DMS 273 (cell line): ENCODE results near the gene TUBB.
"Not testable (repeated sequence)": the region's sequence is repeated elsewhere in the genome, so short reads cannot be mapped to it uniquely, and the experiment has no call there.

Source experiments
- DNase-seq: peaks from one replicate; lab custom pipeline; 2025; ENCODE audit not compliant: unreplicated experiment; lab: John Stamatoyannopoulos, UW

The TUBB gene

GRCh38 chr6:30757261-30757904, 37.2 kb downstream of the TUBB start:
- DNase-seq = no peak

DNA sequence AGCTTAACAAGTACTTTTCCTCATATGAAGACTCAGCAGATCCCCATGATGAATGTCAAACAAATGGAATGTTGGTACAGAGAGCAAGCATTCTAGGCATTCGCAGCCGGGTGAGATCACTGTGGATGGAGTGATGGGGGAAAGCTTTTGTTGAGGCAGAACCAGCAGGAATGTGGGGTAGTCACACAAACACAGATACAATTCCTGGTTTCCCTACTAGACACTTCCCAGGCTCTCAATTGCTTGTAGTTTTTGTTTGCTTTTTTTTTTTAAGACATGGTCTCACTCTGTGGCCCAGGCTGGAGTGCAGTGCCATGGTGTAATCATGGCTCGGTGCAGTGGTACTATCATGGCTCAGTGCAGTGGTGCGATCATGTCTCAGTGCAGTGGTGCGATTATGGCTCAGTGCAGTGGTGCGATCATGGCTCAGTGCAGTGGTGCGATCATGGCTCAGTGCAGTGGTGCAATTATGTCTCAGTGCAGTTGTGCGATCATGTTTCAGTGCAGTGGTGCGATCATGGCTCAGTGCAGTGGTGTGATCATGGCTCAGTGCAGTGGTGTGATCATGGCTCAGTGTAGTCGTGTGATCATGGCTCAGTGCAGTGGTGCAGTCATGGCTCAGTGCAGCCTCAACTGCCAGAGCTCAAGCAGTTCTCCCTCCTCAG, 39.6 kb downstream of the TUBB start:
- no peak for DNase-seq

DNA sequence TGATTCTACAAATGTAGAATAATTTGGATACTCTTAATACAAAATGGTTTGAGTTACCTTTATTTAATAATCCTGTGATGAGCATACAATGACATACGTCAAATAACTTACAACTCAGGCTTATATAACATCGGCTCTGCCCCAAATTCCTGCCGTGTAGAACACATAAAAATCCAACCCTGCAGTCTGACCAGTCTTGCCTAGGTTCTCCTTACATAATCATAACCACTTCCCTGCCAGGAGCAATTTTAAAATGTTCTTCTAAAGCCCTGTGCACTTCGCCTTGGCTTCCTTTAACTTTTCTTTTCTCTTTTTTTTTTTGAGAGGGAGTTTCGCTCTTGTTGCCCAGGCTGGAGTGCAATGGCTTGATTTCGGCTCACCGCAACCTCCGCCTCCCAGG, 40.4 kb downstream of the TUBB start:
- DNase-seq = no peak

- no peak for DNase-seq
Measured at GRCh38 chr6:30761791-30762429, 41.8 kb downstream of the TUBB start.

DNA sequence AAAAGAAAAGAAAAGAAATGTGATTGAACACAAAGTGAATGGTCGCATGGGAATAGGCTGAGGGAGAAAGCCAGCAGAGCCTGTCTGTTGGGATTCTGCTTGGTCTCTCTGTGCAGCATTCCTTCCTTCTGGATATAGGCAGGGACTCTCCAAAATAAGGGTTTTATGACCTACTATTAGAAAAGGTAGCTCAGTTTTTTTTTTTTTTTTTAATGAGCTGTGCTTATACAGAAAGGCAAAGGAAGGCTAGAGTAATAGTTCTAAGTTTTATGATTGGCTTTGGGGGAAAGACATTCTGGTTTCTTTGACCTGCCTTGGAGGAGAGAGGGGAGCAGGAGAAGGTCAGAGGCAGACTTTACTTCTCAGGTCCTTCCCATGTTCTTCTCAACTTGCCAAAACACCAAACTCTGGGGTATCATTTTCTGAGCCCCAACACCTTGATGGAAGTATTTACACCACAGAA, 43.0 kb downstream of the TUBB start:
- no peak for DNase-seq

DNA sequence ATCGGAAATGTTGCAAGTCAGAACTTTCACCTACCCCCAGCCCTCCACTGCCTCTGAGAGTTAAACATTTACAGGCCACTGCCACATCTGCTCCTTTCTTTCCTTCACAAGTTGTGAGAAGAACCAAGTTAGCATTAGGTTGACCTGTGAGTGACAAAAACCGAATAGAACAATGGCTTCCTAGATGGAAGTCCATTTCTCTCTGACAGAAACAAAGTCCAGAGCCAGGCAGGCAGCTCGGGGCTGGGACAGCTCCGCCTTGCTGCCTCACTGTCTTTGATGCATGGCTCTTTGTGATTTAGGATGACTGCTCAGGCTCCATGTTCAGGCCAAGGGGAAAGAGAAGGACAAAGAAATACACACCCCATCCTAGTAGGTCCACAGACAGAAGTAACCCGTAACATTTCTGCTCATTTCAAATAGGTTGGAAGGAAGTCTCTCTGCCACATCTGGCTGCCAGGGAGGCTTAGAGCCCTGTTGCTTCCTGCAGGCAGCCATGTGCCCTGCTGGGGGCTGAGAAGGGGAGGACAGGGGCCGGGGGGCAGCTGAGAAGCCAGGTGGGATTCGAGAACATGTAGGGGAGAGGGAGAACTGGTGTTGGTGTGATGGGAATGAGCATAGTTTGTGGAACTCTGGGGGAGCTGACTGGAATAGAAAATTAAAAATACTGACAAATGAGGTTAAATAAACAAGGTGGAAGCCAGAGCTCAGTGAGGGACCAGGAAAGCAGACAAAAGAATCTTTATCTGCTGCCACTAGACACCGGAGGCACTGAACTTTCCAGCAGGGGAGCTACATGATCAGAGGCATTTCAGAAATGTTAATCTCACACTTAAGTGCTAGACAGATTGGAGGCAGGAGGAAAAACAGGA, 43.7 kb downstream of the TUBB start:
- DNase-seq = peak; percentile 34

DNA sequence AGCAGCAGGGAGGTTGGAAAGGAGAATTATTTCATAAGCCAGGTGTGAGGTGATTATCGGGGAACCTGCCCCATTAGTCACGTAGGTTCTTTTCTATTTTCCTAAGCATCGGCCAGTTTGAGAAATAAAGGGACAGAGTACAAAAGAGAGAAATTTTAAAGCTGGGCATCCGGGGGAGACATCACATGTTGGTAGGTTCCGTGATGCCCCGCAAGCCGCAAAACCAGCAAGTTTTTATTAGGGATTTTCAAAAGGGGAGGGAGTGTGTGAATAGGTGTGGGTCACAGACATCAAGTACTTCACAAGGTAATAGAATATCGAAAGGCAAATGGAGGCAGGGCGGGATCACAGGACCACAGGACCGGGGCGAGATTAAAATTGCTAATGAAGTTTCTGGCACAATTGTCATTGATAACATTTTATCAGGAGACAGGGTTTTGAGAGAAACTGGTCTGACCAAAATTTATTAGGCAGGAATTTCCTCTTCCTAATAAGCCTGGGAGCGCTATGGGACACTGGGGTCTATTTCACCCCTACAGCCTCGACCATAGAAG, 44.4 kb downstream of the TUBB start:
- not testable (repeated sequence) for DNase-seq

- DNase-seq = not testable (repeated sequence)
Measured at GRCh38 chr6:30765495-30765894, 45.3 kb downstream of the TUBB start.

- no peak for DNase-seq
Measured at GRCh38 chr6:30766461-30767157, 46.5 kb downstream of the TUBB start.

GRCh38 chr6:30767158-30767943, 47.2 kb downstream of the TUBB start:
- DNase-seq = no peak

- DNase-seq = no peak
Measured at GRCh38 chr6:30767944-30768301, 47.8 kb downstream of the TUBB start.

DNA sequence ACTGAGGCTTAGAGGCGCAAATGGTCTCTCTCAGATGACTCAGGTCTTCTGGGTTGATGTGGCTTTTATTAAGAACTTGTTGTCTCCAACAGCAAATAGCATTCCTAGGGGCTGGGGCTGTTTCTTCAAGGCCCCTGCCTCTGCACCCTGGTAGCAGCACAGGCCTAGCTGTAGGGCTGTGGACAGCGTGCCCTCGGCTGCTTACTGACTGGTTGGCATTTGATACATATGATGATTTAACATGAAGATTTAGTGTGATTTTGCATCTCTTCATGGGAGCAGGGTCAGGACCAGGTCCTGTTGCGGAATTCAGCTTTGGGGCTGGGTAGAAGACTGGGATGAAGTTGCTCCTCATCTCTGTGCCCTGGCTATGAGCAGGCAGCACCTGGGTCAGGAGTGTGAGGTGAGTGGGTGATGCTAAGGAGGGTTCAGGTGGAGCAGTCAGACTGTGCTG, 48.5 kb downstream of the TUBB start:
- DNase-seq = no peak

DNA sequence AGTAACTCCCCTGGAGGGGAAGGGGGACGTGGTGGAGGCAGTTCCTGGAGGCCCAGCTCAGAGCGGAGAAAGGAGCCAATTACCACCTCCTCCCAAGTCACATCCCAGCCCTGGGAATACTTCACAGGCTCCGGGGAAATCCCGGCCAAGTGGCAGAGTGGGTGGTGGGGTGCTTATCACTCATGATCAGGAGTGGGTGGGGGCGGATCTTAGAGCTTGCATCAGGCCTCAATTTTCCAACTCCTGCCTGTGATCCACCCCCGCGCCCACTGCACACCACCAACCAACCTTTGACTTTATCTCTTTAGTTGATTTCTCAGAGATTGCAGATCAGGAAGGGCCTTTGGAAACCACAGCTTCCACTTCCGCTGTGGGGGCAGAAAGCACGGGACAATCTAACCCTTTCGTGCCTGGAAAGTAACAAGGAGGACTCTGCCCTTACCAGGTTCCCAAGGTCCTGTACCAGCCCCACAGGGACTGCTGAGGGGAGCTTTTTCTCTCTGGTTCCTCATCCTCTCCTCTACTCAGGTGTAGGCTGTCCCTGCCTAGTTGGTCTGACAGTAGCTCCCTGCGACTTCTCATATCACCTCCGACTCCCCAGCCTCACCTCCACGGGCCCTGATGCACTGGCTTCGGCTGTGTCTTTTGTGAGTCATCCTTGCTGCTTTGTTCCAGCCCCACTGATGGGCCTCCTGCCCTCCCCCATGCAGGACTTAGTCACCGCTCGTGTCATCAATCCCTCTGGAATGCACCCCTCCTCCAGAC, 49.1 kb downstream of the TUBB start:
- no peak for DNase-seq

GRCh38 chr6:30769853-30770524, 49.8 kb downstream of the TUBB start:
- DNase-seq = no peak

DNA sequence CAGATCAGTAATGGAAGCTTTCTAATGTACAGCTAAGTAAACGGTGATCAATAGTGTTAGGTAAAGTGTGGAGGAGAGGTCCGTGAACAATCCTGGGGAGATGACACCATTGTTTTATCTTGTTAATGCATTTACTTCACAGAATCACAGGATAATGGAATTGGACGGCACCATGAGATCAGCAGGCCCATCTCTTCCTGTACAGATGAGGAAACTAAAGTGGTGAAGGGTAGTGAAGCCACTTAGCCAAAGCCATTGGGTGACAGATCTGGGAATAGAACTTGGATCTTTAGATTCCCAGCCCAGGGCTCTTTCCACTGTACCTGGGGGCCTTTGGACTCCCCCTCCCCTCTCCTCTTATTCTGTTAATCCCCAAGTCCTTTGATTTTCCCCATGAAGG, 50.4 kb downstream of the TUBB start:
- DNase-seq = no peak

DNA sequence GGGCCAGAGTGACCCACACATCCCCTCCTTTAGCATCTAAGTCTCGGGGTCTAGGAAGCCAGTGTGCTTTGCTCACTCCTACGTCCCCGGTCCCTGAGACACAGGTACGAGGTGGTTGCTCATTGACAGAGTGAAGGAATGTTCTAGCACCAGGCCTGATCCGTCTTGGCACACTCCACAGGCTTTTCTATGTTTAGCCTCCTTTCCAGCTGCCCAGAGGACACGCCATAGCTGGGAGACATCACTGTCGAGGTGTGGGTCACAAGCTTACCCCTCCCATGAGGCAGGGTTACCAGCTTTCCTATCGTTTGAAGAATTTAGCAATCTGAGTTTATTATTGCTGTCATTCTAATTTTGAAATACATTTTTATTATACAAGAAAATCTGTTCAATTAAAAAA, 54.5 kb downstream of the TUBB start:
- DNase-seq = no peak
